NCI-H2029 treated with DMSO at 0.1 percent for 48 hours (cell line): ENCODE data around the gene OLFML1.
"Not testable (repeated sequence)": the region's sequence is repeated elsewhere in the genome, so short reads cannot be mapped to it uniquely, and the experiment has no call there.

ENCODE experiments used
- DNase-seq: peaks from one replicate; lab custom pipeline; 2025; lab: John Stamatoyannopoulos, UW

The OLFML1 gene

GRCh38 chr11:7512525-7513233 lies 27.4 kb downstream of the OLFML1 start:
- DNase-seq = no peak

DNA sequence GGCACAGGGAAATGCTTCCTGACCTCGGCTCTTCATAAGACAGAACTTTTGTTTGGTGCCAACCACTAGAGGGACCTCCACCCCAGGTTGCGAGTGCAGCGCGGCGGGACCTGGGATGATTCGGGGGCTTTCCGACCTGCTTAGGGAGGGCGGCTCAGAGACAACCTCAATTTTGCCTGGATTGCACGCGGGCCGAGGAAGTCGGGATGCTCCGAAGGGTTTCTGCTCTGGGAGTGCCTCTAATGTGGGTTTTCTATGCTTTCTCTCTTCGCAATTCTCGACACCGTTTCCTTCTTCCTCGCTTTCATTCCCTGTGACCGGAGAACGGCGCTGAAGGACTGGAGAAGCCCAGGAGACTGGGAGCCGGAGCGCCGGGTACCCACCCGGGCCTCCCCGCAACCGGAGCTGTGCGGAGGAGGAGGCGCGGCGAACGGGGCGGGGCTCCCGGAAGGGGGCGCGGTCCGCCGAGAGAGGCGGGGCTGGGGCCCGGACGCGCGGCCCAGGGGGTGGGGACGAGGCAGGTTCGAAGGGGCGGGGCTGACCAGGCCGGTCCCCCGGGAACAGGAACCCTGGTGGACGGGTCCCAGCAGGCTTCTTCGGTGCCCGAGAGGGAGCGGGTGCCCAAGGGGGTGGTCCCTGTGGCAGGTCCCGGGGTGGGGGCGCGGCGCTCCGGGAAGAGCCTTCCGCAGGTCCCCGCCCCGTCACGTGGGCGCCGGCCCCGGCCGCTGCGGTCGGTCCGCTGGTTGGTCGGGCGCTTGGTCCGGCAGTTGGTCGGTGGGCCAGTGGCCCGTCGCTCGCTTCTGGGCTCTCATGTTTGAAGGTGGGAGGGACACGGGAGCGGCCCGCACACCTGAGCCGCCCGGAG lies 28.2 kb downstream of the OLFML1 start, which contains the start of gene PPFIBP2:
Gene PPFIBP2, plus strand, starts transcription at position 766 of the 865 bp plus-strand sequence. CDS start 35,477 bp downstream, outside the sequence.
- DNase-seq = peak; percentile 68

DNA sequence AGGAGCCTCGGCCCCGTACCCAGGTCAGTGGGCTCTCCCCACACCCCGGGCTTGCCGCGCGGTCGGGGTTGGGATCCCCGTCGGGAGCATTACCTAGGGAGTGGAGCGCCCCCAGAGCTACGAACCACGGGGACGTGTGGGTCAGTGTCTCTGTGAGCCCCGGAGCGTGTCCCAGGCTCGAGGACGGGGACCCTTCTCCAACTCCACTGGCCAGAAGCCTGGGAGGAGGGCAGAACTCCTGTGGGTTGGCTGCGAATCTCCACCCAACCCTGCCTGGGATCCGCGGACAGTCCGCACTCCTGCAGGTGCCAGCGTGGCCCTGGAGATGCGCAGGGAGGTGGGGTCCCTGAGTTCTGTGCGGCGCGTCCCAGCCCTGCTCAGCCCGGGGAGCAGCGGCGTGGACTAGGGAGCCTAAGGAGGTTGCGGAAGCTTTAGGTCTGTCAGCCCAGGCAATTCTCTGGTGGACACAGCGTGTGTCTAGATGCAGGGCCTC lies 28.8 kb downstream of the OLFML1 start:
- no peak for DNase-seq

- no peak for DNase-seq
These were observed 30.2 kb downstream of the OLFML1 start for GRCh38 chr11:7515447-7515886.

DNA sequence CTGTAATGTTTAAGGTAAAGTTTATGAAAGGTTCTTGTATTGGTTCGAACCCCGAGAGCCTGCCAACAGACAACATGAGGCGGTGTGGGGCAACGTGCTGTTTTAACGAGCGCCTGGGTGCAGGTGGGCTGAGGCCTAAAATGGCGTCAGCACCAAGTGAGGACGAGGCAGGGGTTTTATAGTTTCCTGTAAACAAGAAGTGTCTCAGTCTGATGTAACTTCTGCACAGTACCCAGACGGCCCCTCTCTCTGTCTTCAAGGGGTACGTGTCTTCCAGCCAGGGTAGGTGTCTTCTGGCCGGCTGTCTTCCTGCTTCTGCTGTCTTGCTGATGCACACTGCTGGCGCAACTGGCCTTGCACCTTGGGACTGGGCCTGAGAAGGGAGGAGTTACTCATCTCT lies 31.2 kb downstream of the OLFML1 start:
- DNase-seq = no peak

DNA sequence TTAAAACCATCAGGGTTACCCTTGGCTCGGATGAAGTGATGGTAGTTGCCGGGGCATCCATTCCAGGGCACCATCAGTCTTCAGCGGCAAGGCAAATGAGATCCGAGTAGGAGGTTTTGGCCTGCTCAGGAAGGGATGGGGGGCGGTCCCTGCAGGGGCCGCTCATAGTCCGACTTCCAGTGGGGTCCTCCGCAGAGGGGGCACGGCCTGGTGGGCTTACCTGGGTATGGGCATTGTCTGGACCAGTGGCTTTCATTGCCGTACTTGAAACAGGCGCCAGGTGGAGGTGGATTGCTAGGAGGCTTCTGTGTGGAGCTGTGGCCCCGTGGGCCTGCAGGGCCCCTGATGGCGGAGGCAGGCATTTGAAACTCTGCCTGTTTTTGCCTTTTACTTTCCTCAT lies 32.4 kb downstream of the OLFML1 start:
- not testable (repeated sequence) for DNase-seq

DNA sequence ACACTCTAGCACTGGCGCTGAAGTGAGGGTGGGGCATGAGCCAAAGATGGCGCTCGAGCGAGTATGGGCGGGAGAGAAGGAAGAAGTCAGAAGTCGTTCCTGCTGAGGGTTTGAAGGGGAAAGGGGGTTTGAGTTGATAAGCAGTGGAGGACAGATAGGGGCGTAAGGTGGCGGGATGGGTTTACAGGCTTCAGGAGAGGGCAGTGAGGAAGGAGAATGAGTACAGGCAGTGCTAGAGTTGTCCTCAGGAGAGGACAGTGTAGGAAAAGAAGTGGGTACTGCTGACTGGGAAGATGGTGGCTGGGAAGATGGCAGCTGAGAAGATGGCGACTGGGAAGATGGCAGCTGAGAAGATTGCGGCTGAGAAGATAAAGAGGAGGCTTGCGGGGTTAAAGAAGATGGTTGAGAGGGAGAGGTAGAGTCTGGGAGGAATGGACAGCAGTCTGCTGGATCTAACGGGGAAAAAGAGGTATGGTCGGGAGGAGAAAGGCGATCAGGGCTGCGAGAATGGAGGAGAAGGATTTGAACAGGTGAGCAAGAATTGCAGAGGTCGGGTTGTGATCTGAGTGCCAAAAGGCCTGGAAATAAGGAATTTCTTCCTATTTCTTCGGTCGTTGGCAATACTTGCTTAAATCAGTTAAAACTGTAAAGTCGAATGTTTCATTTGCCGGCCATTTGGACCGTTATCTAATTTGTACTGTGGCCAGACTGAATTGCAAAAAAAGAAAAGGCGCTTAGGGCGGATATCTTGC lies 33.7 kb downstream of the OLFML1 start:
- no peak for DNase-seq

- no peak for DNase-seq
These were observed 35.0 kb downstream of the OLFML1 start for GRCh38 chr11:7520011-7520942.

DNA sequence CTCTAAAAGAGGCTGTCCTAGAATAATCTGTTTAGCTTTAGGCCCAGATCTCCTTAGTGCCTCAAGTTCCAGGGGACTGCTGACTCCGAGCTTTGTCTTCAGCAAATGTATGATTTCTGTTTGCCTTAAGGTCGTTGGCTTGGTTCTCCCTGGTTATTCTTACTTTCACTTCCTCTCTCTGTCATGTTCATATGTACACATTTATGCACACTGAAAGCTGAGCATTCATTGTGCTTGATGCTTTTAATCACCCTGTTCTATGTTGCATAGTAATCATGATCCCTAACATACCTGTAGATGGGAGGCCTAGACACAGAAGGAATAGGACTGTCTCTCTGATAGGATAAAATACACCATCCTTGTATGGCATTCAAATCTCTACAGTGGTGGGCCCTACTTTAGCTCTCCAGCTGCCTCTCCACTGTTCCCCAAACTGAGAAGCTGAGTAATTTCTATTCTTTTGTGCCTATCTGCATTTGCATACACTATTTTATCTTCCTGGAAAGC lies 35.7 kb downstream of the OLFML1 start:
- DNase-seq = no peak

DNA sequence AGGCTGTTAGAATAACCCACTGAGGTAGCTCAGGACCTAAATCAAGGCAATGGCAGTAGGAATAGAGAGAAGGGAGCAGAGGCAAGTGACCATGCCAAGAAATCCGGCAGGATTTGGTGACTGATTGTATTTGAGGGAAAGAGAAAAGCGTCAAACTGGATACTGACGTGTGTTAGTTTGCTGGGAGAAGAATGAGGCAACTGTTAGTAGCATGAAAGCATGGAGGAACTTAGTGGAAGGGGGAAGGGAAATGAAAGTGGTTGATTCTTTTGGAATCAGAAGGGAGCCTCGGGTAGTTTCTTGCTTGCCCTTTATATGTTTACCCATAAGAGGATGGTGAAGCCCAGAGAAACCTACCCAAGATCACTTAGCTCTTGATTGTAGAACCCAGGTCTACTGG lies 36.8 kb downstream of the OLFML1 start:
- no peak for DNase-seq

GRCh38 chr11:7522546-7522945 lies 37.2 kb downstream of the OLFML1 start:
- DNase-seq = no peak

GRCh38 chr11:7523416-7524210 lies 38.3 kb downstream of the OLFML1 start:
- DNase-seq = no peak

GRCh38 chr11:7524462-7525235 lies 39.3 kb downstream of the OLFML1 start:
- DNase-seq = no peak

DNA sequence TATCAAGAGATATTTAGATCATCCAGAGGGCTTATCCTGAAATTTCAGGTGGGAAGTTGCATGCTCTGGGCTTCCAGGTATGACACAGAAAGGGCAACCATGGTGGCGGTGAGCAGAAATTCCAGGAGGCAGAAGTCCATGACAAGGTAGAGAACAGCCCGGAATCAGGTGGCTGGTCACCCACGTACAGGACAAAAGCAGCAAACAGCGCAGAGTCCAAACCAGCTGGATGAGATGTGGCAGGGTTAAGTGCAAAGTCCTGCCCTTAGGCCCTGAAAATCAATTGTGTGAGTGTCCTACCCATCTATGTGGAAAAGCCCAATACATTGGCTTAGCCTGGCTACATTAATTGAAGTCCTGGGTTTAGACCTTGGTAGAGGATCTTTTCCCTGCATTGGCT lies 40.1 kb downstream of the OLFML1 start:
- no peak for DNase-seq

DNA sequence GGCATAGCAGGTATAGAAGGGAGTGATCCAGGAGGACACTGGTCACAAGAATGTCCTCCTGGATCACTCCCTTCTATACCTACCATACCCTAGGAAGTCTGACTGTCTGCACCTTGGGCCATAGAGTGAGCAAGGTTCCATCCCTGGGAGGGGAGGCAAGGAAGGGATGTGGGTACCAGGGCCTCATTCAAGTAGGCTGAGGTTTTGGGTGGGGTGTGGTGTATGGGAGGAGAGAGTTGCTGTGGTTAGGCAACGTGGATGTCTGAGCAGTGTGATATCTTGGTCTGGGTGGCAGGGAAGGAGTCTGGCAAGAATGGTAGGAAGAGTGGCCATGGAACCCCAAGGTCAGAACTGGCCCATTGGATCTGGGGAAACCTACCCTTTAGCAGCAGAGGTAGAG lies 41.7 kb downstream of the OLFML1 start:
- no peak for DNase-seq

- no peak for DNase-seq
These were observed 43.3 kb downstream of the OLFML1 start for GRCh38 chr11:7528514-7529049.

- no peak for DNase-seq
These were observed 44.8 kb downstream of the OLFML1 start for GRCh38 chr11:7530013-7530640.

GRCh38 chr11:7531011-7531410 lies 45.7 kb downstream of the OLFML1 start:
- no peak for DNase-seq
